GM19099 (cell line): Measurements from ENCODE around the gene CYP2U1.

Experiments used
- POLR2A ChIP-seq: IDR thresholded peaks from 3 replicates; pipeline ENCODE4 v1.6.1; 2011; ENCODE audit warnings: low read depth; ENCODE audit not compliant: insufficient read length; ENCODE audit errors: extremely low read depth

CYP2U1 gene

GRCh38 chr4:107913283-107913899, 18.0 kb upstream of the CYP2U1 start:
- TF ChIP-seq POLR2A: no peak

- no peak for TF ChIP-seq POLR2A
These were observed 16.1 kb upstream of the CYP2U1 start for GRCh38 chr4:107915220-107915619.

- no peak for TF ChIP-seq POLR2A
These were observed 14.7 kb upstream of the CYP2U1 start for GRCh38 chr4:107916623-107917022.

- no peak for TF ChIP-seq POLR2A
These were observed 13.8 kb upstream of the CYP2U1 start for GRCh38 chr4:107917500-107917899.

GRCh38 chr4:107922486-107923473, 8.6 kb upstream of the CYP2U1 start:
- no peak for TF ChIP-seq POLR2A

GRCh38 chr4:107931775-107932321, 499 bp downstream of the CYP2U1 start:
- no peak for TF ChIP-seq POLR2A

- TF ChIP-seq POLR2A: no peak
These were observed 3.9 kb downstream of the CYP2U1 start for GRCh38 chr4:107935246-107935645.

GRCh38 chr4:107937040-107937439, 5.7 kb downstream of the CYP2U1 start:
- no peak for TF ChIP-seq POLR2A

GRCh38 chr4:107939307-107939706, 8.0 kb downstream of the CYP2U1 start:
- TF ChIP-seq POLR2A: no peak

- no peak for TF ChIP-seq POLR2A
These were observed 14.5 kb downstream of the CYP2U1 start for GRCh38 chr4:107945809-107946208.

GRCh38 chr4:107950746-107951540, 19.6 kb downstream of the CYP2U1 start:
- no peak for TF ChIP-seq POLR2A

GRCh38 chr4:107951551-107951950, 20.2 kb downstream of the CYP2U1 start:
- no peak for TF ChIP-seq POLR2A

GRCh38 chr4:107956011-107956410, 24.7 kb downstream of the CYP2U1 start:
- no peak for TF ChIP-seq POLR2A

GRCh38 chr4:107966903-107967302, 35.6 kb downstream of the CYP2U1 start:
- no peak for TF ChIP-seq POLR2A
